Small intestine (tissue), 7 donors: ENCODE measurements around the gene VPS37D. TPM values are rescaled to one million over a fixed set of nuclear protein-coding genes. Genes with fewer than 3 reads are reported as not detected.
"Not testable (repeated sequence)": the region's sequence is repeated elsewhere in the genome, so short reads cannot be mapped to it uniquely, and the experiment has no call there.

Experiments
- DNase-seq, 2 donors: peaks; one replicate each; pipeline versions ENCODE4 v3.0.0 to v3.0.0-alpha.2; 2013
- FAIRE-seq: peaks from 2 replicates; lab custom pipeline; 2012; peaks lifted over from hg19 to GRCh38; lab: Jason Lieb, UNC
- H3K27ac ChIP-seq, 3 donors: one replicate each; pipeline ENCODE4 v1.5.1; 2013; ENCODE audit warnings: low read length in 2 of 3, mild to moderate bottlenecking in 2 of 3, control low read depth in 1 of 3, inconsistent platforms in 1 of 3, low read depth in 1 of 3, moderate library complexity in 1 of 3
- H3K27me3 ChIP-seq, 3 donors: one replicate each; pipeline ENCODE4 v1.6.1; 2013; ENCODE audit warnings: low read length in 3 of 3, inconsistent platforms in 1 of 3; ENCODE audit not compliant: control insufficient read depth in 3 of 3, insufficient read depth in 3 of 3
- H3K36me3 ChIP-seq, 3 donors: one replicate each; pipeline ENCODE4 v1.6.1; 2013; ENCODE audit warnings: low read length in 3 of 3, inconsistent platforms in 1 of 3, low read depth in 1 of 3, mild to moderate bottlenecking in 1 of 3, moderate library complexity in 1 of 3; ENCODE audit not compliant: control insufficient read depth in 3 of 3, insufficient read depth in 2 of 3
- H3K4me1 ChIP-seq, 3 donors: one replicate each; pipeline ENCODE4 v1.6.1; 2013; ENCODE audit warnings: low read length in 2 of 3, inconsistent platforms in 1 of 3, low read depth in 1 of 3, mild to moderate bottlenecking in 1 of 3, moderate library complexity in 1 of 3; ENCODE audit not compliant: control insufficient read depth in 3 of 3, insufficient read depth in 2 of 3
- H3K4me3 ChIP-seq, 3 donors: one replicate each; pipeline ENCODE4 v1.5.1; 2013; ENCODE audit warnings: low read length in 3 of 3, control low read depth in 1 of 3, inconsistent platforms in 1 of 3, low read depth in 1 of 3, mild to moderate bottlenecking in 1 of 3, moderate library complexity in 1 of 3
- H3K9me3 ChIP-seq, 2 donors: one replicate each; pipeline ENCODE4 v1.6.1; 2013; ENCODE audit warnings: low read depth in 1 of 2, low read length in 1 of 2; ENCODE audit not compliant: control insufficient read depth in 2 of 2, insufficient read depth in 1 of 2
- WGBS, 3 donors: extraction: QIAGEN DNeasy Blood & Tissue Kit; methylation state at CpG; one replicate each; pipeline ENCODE4 v1.1.7; 2013; 5-methylcytosine and 5-hydroxymethylcytosine counted together
- polyA plus RNA-seq, 4 donors: library from polyadenylated mRNA; stranded (reverse) in 3 of 4; unstranded in 1 of 4; fragments of 200-250 nt in 3 of 4; fragments of 120-200 nt in 1 of 4; gene quantifications; one replicate each; pipeline versions ENCODE4 v1.2.1 to v1.2.3, GENCODE V29; 2013
- donor health status: healthy with polysubstance abuse.
- donor health status: control.
- donor health status: control.
- donor health status: Bipolar disorder and iron deficiency.
- donor health status: healthy.

Gene VPS37D
- polyA plus RNA-seq, 4 donors, result 2.6 to 4.2 (median 3.2) TPM

- Histone ChIP-seq H3K4me3 (peak overlapping the region in 1 of 3 donors; percentile 79), H3K36me3 (peaks cover 0 to 31% (median 0%) of the 10 kb centered on the region in 3 donors), H3K27ac (no peak overlapping the region), H3K27me3 (peaks cover 0 to 4% (median 0%) of the 10 kb centered on the region in 3 donors), H3K4me1 (peaks cover 0 to 46% (median 4%) of the 10 kb centered on the region in 3 donors), H3K9me3 (no peaks in the 10 kb centered on the region)
- FAIRE-seq, result no peak
- peak in 1 of 2 donors; percentile 49 for DNase-seq
- WGBS, 3 donors, result 57 to 78% (median 60%) methylated on average over 10 of the region's 10 CpGs
Observed at GRCh38 chr7:73717991-73718405, 50.4 kb downstream of the VPS37D start.

- H3K9me3 ChIP-seq, result no peaks in the 10 kb centered on the region
- H3K27ac ChIP-seq, result peak overlapping the region in 1 of 3 donors; percentile 33
- peaks cover 0 to 4% (median 0%) of the 10 kb centered on the region in 3 donors for H3K27me3 ChIP-seq
- no peak for DNase-seq
- peaks cover 0 to 27% (median 0%) of the 10 kb centered on the region in 3 donors for H3K36me3 ChIP-seq
- WGBS, 3 donors, result 31 to 42% (median 33%) methylated on average over 8 to 9 of the region's 9 CpGs
- no peak for FAIRE-seq
- peak overlapping the region in 2 of 3 donors; percentile 75 to 79 for H3K4me3 ChIP-seq
- peaks cover 0 to 46% (median 4%) of the 10 kb centered on the region in 3 donors for H3K4me1 ChIP-seq
Observed at GRCh38 chr7:73718438-73718881, 50.8 kb downstream of the VPS37D start.

GRCh38 chr7:73718905-73719805 is 51.5 kb downstream of the VPS37D start, which contains the start of gene STX1A:
STX1A (minus strand) TSS chr7:73719669; CDS start chr7:73719631, 38 bp downstream.
- no peaks in the 10 kb centered on the region for H3K9me3 ChIP-seq

GRCh38 chr7:73719806-73720169 is 52.2 kb downstream of the VPS37D start:
- 9 to 12% (median 9%) methylated on average over 12 to 16 of the region's 16 CpGs for WGBS, 3 donors
- DNase-seq, result no peak
- Histone ChIP-seq H3K9me3 (no peaks in the 10 kb centered on the region), H3K36me3 (peaks cover 0 to 15% (median 0%) of the 10 kb centered on the region in 3 donors), H3K4me1 (peaks cover 0 to 43% (median 4%) of the 10 kb centered on the region in 3 donors), H3K27me3 (peaks cover 0 to 4% (median 0%) of the 10 kb centered on the region in 3 donors), H3K27ac (no peak overlapping the region), H3K4me3 (peak overlapping the region in 1 of 3 donors; percentile 41)
- FAIRE-seq, result no peak

More at GRCh38 chr7:73718905-73719805, 51.5 kb downstream of the VPS37D start, which contains the start of gene STX1A:
- no peak for FAIRE-seq
- Histone ChIP-seq H3K36me3 (peaks cover 0 to 21% (median 0%) of the 10 kb centered on the region in 3 donors), H3K27ac (peak within 1 kb of the TSS in 1 of 3 donors; percentile 41), H3K4me3 (peak within 1 kb of the TSS; percentile 62 to 79 (median 75)), H3K4me1 (peaks cover 0 to 46% (median 4%) of the 10 kb centered on the region in 3 donors), H3K27me3 (peaks cover 0 to 4% (median 0%) of the 10 kb centered on the region in 3 donors)
- 1 to 2% (median 1%) methylated on average over 33 to 96 of the region's 96 CpGs for WGBS, 3 donors
- DNase-seq, result peak; percentile 72 to 87

GRCh38 chr7:73720443-73720842 is 52.8 kb downstream of the VPS37D start:
- H3K27ac ChIP-seq, H3K4me3 ChIP-seq, H3K9me3 ChIP-seq, H3K27me3 ChIP-seq, FAIRE-seq, H3K36me3 ChIP-seq, DNase-seq: not testable (repeated sequence)
- H3K4me1 ChIP-seq, result peaks cover 0 to 38% (median 4%) of the 10 kb centered on the region in 3 donors
- 93 to 96% (median 94%) methylated on average over 9 of the region's 9 CpGs for WGBS, 3 donors

- Histone ChIP-seq H3K9me3 (no peaks in the 10 kb centered on the region), H3K27ac (no peak overlapping the region), H3K4me1 (peaks cover 0 to 29% (median 3%) of the 10 kb centered on the region in 3 donors), H3K4me3 (no peak overlapping the region), H3K27me3 (peaks cover 0 to 4% (median 0%) of the 10 kb centered on the region in 3 donors), H3K36me3 (peaks cover 0 to 7% (median 0%) of the 10 kb centered on the region in 3 donors)
- 25 to 57% (median 44%) methylated on average over 3 of the region's 3 CpGs for WGBS, 3 donors
- DNase-seq (no peak), FAIRE-seq (no peak)
Observed at GRCh38 chr7:73721377-73721817, 53.8 kb downstream of the VPS37D start.

Other genes starting within 250 kb of the VPS37D start
- gene FZD9, start 234.1 kb upstream of the VPS37D start, polyA plus RNA-seq, result 1 to 10 TPM in 1 of 4 donors, under 1 TPM in 2, not detected in 1; 0.27 to 3.6 (median 0.30) TPM
- 10 to 100 TPM; 15.7 to 34.4 (median 23.2) TPM for gene BAZ1B, start 145.5 kb upstream of the VPS37D start, polyA plus RNA-seq
- 10 to 100 TPM; 38.8 to 86.2 (median 64.3) TPM for gene BCL7B, start 110.1 kb upstream of the VPS37D start, polyA plus RNA-seq
- 10 to 100 TPM in 2 of 4 donors, 1 to 10 TPM in 2; 5.4 to 40.1 (median 19.0) TPM for gene TBL2, start 89.3 kb upstream of the VPS37D start, polyA plus RNA-seq
- gene MLXIPL, start 43.3 kb upstream of the VPS37D start, polyA plus RNA-seq, result 100 to 1,000 TPM in 3 of 4 donors, 10 to 100 TPM in 1; 95.8 to 208 (median 128) TPM
- 10 to 100 TPM in 1 of 4 donors, 1 to 10 TPM in 3; 6.0 to 10.4 (median 7.8) TPM for gene DNAJC30, start 15.6 kb downstream of the VPS37D start, polyA plus RNA-seq
- gene BUD23, start 15.8 kb downstream of the VPS37D start, polyA plus RNA-seq, result 10 to 100 TPM; 37.8 to 90.0 (median 61.7) TPM
- gene STX1A, start 51.8 kb downstream of the VPS37D start, polyA plus RNA-seq, result 10 to 100 TPM in 3 of 4 donors, 1 to 10 TPM in 1; 9.5 to 30.0 (median 14.6) TPM
- gene ABHD11, start 71.0 kb downstream of the VPS37D start, polyA plus RNA-seq, result 10 to 100 TPM; 53.0 to 93.3 (median 62.5) TPM
- 100 to 1,000 TPM; 236 to 394 (median 308) TPM for gene CLDN3, start 102.4 kb downstream of the VPS37D start, polyA plus RNA-seq
- gene CLDN4, start 163.2 kb downstream of the VPS37D start, polyA plus RNA-seq, result 100 to 1,000 TPM; 115 to 531 (median 202) TPM
- 10 to 100 TPM in 1 of 4 donors, 1 to 10 TPM in 1, under 1 TPM in 2; 0.89 to 14.4 (median 2.5) TPM for gene METTL27, start 174.7 kb downstream of the VPS37D start, polyA plus RNA-seq
- under 1 TPM in 2 of 4 donors, not detected in 2; 0.18 to 0.19 TPM for gene TMEM270, start 193.3 kb downstream of the VPS37D start, polyA plus RNA-seq